Activated CD8-positive, alpha-beta memory T cell treated with anti-CD3 and anti-CD28 coated beads for 1 hour (primary cell): ENCODE measurements around the gene IDI1.
"Not testable (repeated sequence)": the region's sequence is repeated elsewhere in the genome, so short reads cannot be mapped to it uniquely, and the experiment has no call there.

Experiments used
- DNase-seq, 2 donors: peaks; one replicate each; pipeline ENCODE4 v3.0.0-alpha.2; 2020; ENCODE audit warnings: low read depth in 1 of 2; ENCODE audit errors: extremely low read depth in 1 of 2

The IDI1 gene

DNA sequence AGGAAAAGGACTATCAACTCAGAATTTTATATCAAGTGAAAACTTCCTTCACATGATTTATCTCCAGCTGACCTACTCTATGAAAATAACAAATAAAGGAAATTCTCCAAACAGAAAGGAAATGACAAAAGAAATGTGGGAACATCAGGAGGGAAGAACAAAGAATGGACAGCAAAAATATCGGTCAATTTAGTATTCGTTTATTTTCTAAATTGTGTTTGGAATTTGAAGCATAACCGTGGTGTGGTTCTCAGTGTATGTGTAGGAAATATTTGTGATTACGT lies 16.0 kb upstream of the IDI1 start:
- DNase-seq, result no peak

DNA sequence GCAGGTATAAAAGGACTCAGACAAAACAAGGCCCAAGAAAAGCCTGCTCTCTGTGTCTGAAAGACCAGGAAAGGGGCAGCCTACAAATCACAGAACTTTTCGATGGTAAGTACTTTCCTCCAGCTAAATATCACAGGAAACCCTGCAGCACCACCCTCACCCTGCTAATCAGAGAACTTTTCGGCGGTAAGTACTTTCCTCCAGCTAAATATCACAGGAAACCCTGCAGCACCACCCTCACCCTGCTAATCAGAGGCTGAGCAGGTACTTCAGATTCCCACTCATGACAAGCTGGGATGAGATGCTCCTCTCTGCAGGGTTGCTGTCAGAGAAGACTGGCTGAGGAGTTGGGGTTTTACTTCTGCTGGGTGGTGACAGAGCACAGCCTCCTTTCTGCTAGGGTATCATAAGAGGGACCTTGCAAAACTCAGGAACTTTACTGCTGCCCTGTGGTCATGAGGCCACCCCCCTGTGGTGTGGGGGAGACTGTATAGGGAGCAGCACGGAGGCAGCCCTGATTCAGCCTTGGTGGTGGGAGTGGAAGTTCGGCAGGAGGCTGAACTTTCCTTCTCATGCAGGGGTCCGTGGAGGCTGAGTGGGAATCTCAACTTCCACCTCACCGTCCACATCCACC lies 14.4 kb upstream of the IDI1 start:
- no peak for DNase-seq

DNA sequence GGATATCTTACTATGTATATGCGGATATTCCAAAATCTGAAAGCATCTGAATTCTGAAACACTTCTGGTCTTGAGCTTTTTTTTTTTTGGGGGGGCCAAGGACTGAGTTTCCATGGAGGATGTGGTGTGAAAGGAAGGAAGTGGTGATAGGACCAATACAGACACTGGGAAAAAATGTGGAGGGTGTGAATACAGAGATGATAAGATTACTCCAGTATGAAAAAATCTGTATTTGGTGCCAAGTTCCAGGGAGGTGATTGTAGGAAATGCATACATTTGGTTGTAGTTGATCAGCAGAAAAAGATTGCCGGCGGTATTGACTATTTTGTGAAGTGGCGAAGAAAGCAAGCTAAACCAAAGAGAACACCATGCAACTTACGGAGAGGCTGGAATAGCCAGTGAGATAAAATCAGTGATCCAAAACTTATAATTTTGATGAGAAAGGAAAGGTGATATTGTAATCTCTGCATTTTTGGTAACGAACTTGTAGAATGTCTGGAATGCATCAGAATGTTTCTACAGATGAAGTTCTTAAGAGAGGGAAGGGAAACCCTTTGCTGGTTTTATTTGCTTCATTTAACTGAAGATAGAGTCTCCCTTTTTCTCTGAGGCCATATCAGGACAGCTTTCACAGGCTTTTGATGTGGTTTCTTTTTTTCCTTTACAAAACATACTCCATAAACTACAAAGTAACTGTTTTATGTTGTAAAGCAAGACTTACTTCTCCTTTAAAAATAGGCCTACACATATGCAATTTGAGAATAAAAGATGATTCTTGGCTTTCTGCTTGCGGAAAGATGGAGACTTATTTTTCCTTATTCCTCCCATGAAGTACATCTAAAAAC lies 13.2 kb upstream of the IDI1 start:
- no peak for DNase-seq

DNA sequence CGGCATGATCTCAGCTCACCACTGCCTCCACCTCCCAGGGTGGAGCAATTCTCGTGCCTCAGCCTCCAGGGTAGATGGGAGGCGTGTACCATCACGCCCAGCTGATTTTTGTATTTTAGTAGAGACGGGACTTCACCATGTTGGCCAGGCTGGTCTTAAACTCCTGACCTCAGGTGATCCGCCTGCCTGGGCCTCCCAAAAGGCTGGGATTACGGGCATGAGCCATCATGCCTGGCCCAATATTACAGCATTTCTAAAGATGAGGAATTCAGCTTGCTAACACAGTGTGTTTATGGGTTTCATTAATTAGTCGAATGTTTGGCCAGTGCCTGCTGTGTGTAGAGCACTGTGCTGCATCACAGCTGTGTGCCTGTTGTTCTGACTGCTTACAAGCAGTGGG lies 11.0 kb upstream of the IDI1 start:
- no peak for DNase-seq

DNA sequence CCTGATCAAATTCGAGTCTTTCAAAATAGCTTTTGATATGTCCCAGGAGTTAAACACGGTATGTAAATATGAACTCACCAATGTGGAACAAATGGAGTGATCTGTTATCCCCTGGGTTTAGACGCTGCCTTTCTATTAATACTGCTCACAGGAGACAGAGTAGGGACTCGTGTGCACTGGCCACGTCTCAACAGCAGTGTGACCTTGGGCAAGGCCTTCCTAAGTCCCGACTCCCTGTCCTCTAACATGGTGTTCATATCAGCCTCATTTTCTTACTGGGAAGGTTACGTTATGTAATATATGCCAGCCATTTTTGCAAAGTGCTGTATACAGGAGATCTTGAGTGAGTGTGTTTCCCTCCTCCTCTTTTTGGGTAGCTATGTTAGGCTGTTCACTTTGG lies 9.1 kb upstream of the IDI1 start:
- no peak for DNase-seq

DNA sequence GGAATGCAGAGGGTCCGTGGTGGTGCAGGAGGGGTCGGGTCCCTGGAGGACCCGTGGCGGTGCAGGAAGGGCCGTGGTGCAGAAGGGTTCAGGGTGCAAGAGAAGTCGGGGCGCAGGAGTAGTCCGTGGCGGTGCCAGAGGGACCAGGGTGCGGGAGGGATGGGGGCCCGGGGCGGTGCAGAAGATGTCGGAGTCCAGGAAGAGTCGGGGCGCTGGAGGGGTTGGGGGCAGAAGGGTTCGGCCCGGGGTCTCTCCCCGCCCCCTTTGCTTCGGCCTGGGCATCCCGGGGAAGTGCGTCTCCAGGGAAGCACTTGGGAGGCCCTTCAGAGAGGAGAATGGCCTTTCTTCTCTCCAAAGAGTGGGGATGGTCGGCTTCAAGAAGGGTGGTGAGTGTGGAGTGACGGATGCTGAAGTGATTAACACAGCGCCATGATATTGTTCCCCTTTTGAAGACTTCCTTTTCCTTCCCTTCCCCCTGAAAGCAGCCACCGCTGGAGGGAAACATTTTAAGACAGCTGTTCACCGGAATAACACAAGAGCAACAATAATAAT lies 8.3 kb upstream of the IDI1 start:
- DNase-seq, result no peak

DNA sequence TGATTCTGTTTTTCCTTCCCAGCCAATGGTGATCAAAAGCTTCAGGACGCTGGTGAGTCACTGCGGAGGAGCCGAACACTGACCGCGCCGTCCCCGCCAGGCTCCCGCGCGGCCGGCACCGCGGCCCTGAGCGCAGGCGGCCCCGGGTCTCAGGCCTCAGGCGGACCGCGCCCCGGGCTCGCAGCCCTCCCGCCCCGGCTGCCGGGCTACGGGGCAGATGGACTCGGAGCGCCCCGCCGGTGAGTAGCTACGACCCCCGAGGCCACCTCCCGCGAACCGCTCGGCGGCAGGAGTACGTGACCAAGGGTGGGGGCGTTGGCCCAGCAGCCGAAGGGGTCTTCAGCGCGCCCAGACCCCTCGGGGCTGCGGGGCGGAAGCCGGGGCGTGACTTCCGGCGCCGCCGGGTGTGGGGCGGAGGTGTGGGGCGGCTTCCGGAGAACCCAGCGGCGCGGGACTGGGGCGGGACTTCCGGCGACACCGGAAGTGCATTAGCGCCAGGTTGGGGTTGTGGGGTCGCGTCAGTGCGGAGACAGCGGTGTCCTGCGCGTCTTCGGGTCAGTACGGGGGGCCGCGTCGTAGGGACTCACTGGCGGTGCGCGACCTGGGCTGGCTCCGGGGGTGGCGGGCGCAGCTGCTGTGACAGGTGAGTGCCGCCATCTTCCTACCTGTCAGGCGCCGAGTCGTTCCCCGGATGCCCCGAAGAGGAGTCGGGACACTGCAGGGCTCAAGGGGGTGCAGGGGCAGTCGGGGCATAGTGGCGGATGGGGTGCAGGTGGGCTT lies 7.6 kb upstream of the IDI1 start, which contains the start of gene WDR37:
WDR37 (plus strand) TSS at position 60 of the 780 bp plus-strand sequence. CDS start 15,771 bp downstream, outside the sequence.
- DNase-seq, result peak; percentile 55 to 87

DNA sequence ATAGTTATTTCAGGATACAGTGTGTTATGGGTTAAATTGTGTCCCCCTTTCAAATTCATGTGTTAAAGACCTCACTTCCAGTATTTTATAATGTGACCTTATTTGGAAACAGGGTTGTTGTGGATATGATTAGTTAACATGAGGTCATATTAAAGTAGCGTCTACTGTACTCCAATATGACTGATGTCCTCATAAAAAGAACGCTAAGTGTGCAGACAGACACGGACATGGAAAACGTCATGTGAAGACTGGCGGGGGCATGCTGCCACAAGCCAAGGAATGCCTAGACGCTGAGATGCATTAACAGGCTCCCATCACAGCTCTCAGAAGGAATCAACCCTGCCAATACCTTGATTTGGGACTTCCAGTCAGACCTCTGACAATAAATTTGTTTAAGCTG lies 5.8 kb upstream of the IDI1 start:
- no peak for DNase-seq

DNA sequence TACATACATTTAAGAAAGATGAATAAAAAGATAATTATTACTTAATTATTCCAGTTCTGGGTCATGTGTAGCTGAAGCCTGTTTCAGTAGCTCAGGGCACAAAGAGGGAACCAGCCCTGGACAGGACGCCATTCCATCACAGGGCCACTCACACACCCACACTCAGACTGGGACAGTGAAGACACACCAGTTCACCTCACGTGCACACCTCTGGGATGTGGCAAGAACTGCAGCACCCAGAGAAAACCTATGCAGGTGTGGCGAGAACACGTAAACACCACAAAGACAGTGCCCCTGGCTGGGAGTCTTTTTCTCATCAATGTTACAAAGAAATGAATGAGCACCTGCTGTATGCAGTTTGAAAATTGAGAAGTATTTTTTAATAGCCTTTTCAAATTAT lies 1.6 kb upstream of the IDI1 start:
- DNase-seq, result no peak

DNA sequence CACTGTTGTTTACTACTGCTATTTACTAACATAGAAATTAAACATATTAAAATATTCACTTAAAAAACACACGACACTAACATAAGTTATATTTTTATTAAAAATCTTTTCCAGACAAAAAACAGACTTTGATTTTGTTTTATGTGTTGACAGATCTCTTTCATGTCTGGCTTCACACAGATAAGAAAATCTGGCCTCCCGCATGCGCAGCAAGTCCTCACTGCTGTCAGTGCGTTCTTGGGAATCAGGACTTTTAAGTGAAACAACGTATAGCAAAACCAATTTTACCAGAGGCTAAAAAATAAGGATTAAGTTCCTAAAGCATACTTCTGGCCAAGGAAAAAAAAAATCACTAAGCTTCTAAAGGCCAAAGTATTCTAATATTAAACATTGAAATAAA lies 1.2 kb upstream of the IDI1 start:
- DNase-seq, result no peak

DNA sequence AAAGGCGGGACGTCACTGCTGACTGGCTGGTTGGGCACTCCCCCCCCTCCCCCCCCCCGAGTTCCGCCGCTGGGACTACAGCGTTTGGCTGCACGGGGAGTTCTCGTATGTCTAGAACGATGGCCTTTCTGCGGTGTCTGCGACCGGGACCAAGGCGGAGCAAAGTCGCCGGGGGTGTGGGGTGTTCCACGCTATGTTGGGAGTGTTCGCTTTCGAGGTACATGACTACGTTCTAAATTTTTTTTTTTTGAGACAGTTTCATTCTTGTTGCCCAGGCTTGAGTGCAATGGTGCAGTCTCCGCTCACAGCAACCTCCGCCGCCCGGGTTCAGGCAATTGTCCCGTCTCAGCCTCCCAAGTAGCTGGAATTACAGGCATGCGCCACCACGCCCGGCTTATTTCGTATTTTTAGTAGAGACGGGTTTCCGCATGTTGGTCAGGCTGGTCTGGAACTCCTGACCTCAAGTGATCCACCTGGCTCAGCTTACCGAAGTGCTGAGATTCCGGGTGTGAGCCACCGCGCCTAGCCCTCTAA lies 573 bp upstream of the IDI1 start:
- no peak for DNase-seq

DNA sequence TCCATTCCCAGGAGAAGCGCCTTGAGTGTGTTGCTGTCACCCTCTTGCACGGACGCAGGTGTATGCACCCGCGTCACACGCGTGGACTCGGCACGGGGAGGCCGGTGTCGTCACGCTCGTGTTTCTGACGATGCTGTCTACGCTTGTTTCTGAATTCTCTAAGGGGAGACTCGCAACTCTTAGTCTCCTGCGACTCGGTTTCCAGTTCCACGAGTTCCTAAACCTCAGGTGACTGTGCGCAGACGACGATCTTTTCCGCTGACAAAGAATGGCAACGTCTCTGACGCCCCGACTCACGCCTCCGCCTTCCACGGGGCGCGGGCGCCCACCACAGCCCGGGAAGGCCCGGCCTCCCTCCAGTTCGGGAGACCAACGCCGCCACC lies 579 bp downstream of the IDI1 start:
- no peak for DNase-seq

DNA sequence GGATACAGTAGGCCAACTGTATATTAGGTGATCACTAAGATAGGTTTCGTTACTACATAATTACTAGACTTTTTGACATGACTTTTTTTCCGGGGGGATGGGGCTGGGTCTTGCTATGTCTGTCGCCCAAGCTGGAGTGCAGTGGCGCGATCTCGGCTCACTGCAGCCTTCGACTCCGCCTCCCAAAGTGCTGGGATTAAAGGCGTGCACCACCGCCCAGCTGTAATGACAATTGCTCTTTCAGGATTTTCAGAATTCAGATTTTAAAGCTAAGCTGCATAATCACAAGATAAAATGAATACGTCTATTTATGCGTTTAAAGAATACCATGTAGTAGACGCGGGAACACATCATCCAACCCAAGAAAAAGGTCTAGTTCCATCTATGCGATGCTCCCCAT lies 982 bp downstream of the IDI1 start:
- DNase-seq, result no peak

DNA sequence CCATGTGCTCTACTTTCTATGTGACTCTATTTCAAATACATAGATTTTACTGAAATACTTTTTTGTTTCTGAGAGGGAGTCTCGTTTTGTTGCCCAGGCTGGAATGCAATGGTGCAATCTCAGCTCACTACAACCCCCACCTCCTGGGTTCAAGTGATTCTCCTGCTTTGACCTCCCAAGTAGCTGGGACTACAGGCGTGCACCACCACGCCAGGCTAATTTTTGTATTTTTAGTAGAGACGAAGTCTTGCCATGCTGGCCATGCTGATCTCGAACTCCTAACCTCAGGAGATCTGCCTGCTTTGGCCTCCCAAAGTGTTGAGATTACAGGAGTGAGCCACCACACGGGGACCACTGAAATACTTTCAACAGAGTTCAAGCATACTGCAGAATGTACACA lies 3.5 kb downstream of the IDI1 start:
- no peak for DNase-seq

DNA sequence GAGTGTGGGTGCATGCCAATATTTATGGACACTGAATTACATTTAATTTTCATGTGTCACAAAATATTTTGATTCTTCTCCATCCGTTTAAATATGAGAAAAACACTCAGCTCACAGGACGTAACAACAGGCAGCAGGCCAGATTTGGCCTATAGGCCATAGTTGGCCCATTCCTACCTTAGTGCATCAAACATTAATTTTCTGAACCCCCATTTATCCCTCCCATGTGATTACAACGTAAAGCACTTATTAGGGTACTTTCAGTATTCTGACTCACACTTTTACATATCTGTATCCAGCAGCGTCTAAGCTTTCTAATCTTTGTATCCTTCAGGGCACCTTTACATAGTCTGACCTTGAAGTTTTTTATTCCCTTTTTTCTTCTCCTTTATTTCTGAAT lies 4.0 kb downstream of the IDI1 start:
- no peak for DNase-seq

DNA sequence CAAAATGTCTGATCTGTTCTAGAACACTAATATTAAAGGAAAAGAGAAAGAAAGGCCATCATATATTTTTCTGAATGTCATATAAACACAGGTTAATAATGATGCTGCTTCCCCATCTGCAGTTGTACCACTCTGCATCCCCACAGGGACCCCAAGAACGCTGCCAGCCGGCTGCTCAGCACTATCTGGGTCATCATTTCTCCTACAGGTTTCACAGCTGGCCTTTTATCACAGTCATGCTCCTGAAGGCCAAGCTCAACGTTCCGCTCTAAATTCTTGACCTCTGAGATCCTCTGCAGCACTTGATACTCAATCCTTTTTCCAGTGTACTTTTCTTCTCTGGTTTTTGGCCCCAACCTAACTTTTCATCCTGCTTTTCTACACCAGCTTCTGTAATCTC lies 4.8 kb downstream of the IDI1 start:
- DNase-seq, result no peak

DNA sequence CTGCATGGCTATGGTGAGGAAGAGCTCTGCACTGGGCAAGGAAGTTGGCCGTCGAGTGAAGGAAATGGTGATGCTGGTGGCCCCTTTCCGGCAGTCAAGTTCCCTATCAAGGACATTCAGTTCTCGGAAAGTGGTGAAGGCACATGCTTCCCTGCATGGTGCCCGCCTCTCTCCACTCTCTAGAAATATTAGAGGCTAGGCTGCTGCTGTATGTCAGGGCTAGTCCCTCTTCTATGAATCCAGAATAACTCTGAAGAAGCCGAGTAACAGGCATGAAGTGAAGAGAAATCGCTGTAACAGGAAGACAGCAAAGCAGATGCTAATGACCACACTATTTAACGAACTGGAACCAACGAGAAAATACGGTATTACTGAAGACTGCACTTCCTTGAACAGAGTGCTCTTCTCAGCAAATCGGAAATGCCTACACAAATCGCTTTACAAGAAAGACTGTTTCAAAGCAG lies 5.4 kb downstream of the IDI1 start:
- no peak for DNase-seq

DNA sequence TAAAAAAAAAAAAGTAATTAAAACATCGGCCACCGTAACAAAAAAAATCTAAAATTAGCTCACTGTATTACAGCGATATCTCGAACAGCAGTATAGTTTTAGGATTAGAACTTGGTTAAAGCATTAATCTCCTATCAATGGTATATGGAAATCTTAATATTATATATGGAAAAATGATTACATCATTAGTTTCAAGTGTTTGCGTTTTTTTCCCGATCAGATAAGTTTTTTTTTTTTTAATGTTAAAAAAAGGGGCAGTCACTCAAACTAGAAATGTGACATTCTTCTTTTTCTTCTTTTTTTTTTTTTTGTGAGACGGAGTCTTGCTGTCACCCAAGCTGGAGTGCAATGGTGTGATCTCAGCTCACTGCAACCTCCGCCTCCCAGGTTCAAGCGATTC lies 7.4 kb downstream of the IDI1 start:
- no peak for DNase-seq

DNA sequence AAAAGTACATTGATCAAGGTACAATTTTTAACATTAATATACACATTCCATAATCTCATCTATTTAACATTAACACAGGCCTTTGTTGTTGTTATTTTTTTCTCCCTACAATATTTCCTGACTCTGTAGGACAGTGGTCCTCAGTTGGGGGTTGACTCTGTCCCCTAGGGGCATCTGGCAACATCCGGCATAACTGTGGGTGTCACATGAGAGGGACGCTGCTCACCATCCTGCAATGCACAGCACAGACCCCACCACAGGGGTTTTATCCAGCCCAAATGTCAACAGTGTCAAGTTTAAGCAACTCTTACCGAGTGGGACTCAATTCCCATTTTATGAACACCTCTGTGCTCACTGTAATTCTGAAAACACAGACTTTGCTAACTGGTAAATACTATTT lies 8.8 kb downstream of the IDI1 start:
- DNase-seq, result no peak

DNA sequence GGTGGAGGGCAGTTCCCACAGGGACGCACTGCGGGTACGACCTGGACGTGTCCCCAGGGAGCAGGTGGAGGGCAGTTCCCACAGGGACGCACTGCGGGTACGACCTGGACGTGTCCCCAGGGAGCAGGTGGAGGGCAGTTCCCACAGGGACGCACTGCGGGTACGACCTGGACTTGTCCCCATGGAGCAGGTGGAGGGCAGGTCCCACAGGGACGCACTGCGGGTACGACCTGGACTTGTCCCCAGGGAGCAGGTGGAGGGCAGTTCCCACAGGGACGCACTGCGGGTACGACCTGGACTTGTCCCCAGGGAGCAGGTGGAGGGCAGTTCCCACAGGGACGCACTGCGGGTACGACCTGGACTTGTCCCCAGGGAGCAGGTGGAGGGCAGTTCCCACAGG lies 10.2 kb downstream of the IDI1 start:
- not testable (repeated sequence) for DNase-seq

DNA sequence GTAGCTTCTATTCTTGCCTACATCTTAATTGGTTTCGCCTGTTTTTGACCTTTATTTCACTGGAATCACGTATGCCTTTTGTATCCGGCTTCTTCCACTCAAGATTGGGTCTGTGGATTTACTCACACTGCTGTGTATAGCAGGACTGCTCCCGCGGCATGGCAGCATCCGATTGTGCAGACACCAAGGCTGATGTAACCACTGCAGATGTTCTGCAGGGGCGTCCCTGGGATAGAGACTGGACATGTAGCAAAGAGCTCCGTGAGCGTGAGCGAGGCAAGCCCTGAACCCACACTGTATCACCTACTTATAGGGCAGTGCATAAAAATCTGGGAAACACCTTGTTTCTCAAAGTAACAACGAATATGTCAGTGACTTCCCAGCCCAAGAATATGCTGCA lies 11.8 kb downstream of the IDI1 start:
- DNase-seq, result no peak
